ENCODE measurements around the gene RAB28.
"Not testable (repeated sequence)": the region's sequence is repeated elsewhere in the genome, so short reads cannot be mapped to it uniquely, and the experiment has no call there.

RAB28 gene

DNA sequence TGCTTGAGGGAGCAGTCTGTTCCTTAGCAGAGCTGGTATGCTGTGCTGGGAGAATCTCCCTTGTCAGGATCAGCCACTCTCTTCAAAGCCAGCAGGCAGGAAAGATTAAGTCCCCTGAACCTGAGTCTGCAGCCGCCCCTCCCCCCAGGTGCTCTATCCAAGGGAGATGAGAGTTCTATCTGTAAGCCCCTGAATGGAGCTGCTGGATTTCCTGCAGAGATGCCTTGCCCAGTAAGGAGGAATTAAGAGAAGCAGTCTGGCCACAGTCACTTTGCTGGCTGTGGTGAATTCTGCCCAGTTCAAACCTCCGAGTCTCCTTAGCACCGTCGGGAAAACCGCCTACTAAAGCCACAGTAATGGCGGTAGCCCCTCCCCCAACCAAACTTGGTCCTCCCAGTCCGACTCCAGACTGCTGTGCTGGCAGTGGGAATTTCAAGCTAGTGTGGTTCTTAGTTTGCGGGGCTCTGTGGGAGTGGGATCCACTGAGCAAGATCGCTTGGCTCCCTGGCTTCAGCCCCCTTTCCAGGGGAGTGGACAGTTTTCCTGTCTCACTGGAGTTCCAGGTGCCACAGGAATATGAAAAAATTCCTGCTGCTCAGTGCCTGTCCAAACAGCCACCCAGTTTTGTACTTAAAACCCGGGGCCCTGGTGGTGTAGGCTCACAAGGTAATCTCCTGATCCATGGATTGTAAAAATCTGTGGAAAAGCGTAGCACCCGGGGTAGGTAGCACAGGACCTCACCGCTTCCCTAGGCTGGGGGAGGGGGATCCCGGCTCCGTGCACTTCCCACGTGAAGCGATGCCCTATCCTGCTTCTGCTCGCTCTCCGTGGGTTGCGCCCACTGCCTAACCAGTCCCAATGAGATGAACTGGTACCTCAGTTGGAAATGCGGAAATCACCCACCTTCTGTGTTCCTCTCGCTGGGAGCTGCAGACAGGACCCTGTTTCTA is 38.0 kb downstream of the RAB28 start:
- no peak for DNase-seq

GRCh38 chr4:13441506-13441905 is 42.6 kb downstream of the RAB28 start:
- DNase-seq: no peak

GRCh38 chr4:13436962-13437361 is 47.2 kb downstream of the RAB28 start:
- no peak for DNase-seq

GRCh38 chr4:13432453-13432852 is 51.7 kb downstream of the RAB28 start:
- DNase-seq: no peak

- DNase-seq: no peak
These were observed 53.1 kb downstream of the RAB28 start for GRCh38 chr4:13430834-13431568.

- no peak for DNase-seq
These were observed 56.4 kb downstream of the RAB28 start for GRCh38 chr4:13427599-13428325.

DNA sequence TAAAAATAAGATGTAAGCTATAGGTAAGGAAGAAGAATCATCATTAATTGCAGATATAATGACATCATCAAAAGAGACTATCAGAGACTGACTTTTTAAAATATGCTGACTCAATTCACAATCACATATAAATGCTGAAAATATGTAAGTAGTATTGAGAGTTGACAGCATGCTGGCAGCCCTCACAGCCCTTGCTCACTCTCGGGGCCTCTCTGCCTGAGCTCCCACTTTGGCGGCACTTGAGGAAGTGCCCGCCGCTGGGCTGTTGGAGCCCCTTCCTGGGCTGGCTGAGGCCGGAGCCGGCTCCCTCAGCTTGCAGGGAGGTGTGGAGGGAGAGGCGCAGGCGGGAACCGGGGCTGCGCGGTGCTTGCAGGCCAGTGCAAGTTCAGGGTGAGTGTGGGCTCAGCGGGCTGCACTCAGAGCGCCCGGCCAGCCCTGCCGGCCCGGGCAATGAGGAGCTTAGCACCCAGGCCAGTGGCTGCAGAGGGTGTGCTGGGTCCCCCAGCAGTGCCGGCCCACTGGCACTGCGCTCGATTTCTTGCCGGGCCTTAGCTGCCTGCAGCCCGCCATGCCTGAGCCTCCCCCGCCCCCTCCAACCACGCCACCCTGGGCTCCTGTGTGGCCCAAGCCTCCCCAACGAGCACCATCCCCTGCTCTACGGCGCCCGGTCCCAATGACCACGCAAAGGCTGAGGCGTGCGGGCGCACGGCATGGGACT is 68.9 kb downstream of the RAB28 start:
- DNase-seq: no peak

DNA sequence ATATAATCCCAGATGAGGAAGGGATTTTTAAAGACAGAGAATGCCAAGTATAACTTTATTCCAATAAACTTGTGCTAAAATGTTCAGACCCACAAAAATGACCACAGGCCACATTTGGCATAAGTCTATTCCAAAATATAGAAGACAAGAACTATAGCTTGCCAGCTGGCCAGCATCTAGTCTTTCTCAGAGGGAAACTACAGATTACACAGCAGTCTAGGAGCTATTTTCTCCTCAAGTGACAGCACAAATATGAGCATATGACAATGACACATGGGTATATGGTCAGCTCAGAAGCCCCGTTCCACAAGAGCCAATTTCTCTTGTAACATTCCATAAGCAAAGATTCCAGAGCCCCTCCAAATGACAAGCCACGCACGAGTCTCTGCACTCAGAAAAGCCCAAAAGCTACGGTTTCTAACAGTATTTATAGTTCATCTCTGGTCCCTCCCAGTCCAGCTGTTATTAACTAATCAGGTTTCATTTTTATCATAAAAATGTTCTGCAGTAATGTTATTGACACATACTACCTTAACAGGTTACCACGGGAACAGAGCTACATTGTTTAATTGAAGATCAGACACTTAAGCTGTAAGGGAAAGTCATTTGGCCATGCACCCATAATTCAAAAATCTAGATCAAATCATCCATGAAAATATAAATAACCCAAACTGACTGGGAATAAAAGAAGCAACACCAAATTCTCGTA is 70.3 kb downstream of the RAB28 start:
- no peak for DNase-seq

DNA sequence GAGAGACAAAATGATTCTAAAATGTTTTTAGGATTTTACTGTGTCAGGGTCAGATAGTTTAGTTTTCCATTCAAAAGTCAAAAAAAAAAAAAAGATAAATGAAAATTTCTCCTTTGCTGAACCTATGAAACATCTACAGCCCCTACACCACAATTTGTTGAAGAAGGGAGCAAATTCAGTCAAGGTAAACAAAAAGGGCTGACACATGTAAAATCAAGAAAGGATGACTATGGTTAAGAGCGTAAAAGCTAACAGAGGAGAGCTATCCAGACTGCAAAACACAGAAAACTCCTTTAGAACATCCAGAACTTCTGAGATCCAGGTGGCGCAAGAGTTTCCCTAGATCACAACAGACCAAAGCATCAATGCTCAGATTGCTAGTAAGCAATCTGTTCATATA is 72.2 kb downstream of the RAB28 start:
- DNase-seq: no peak

- no peak for DNase-seq
These were observed 74.8 kb downstream of the RAB28 start for GRCh38 chr4:13409324-13409723.

DNA sequence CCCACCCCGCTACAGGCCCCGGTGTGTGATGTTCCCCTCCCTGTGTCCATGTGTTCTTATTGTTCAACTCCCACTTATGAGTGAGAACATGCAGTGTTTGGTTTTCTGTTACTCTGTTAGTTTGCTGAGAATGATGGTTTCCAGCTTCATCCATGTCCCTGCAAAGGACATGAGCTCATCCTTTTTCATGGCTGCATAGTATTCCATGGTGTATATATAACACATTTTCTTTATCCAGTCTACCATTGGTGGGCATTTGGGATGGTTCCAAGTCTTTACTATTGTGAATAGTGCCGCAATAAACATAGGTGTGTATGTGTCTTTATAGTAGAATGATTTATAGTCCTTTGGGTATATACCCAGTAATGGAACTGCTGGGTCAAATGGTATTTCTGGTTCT is 78.0 kb downstream of the RAB28 start:
- not testable (repeated sequence) for DNase-seq

- DNase-seq: no peak
These were observed 80.3 kb downstream of the RAB28 start for GRCh38 chr4:13403833-13404232.

GRCh38 chr4:13403326-13403725 is 80.8 kb downstream of the RAB28 start:
- no peak for DNase-seq

DNA sequence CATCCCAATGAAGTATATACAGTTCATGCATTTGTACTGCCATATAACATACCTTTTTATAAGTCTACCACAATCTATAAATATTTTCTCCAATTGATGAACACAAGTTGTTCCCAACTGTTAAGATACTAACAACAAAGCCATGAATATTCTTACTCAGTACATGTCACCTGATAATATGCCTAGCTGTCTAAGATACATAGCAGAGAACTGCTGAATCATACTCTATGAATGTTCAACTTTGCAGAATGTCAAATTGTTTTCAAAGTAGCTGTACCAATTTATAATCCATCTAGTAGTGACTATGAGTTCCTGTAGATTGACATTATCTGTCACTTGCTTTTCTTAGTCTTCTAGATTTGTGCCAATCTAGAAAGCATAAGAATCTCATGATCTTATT is 84.9 kb downstream of the RAB28 start:
- DNase-seq: no peak

DNA sequence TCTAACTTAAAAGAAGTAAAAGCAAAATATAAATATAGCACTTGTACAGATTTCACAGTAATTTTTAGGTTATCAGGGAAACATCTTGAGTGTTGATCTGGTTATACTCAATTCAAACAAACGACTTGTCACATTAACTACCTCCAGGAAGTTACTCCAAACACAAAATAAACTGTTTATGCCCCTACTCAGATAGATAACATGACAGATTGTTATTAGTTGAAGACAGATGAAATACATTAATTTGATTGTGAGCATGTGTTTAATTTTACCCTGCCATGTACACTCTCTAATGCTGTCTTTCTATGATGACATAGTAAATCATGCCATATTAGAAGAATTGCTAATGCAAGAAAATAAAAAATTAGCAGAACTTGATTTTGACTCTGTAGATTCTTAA is 88.0 kb downstream of the RAB28 start:
- DNase-seq: no peak

GRCh38 chr4:13389901-13390300 is 94.2 kb downstream of the RAB28 start:
- not testable (repeated sequence) for DNase-seq

DNA sequence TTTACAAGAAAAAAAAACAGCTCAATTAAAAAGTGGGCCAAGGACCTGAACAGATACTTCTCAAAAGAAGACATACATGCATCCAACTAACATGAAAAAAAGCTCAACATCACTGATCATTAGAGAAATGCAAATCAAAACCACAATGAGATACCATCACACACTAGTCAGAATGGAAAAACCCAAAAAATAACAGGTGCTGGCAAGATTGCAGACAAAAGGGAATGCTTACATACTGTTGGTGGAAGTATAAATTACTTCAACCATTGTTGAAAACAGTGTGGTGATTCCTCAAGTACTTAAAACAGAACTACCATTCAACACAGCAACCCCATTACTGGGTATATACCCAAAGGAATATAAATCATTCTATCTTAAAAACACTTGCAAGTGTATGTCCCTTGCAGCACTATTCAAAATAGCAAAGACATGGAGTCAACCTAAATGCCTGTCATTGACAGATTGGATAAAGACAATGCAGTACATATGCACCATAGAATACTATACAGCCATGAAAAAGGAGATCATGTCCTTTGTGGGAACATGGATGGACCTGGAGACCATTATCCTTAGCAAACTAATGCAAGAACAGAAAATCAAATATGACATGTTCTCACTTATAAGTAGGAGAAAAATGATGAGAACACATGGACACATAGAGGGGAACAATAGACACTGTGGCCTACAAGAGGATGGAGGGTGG is 97.6 kb downstream of the RAB28 start:
- DNase-seq: no peak

DNA sequence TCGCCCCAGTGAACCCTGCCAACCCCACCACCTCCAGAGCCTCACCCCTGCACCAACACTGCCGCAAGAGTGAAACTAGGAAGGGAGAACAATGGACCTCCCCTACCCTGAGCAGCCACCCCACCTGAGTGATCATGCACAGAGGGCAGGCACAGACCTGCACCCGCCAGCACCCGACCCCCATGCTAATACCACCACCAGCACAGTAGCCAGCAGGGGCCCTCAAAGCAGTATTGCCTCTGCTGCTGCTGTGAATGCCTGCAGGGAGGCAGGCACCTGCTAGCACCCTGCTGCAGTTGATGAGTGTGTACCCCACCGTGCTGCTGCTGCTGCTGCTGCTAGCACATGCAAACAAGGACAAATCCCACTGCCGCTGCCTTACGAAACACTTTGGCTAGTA is 100.1 kb downstream of the RAB28 start:
- no peak for DNase-seq

DNA sequence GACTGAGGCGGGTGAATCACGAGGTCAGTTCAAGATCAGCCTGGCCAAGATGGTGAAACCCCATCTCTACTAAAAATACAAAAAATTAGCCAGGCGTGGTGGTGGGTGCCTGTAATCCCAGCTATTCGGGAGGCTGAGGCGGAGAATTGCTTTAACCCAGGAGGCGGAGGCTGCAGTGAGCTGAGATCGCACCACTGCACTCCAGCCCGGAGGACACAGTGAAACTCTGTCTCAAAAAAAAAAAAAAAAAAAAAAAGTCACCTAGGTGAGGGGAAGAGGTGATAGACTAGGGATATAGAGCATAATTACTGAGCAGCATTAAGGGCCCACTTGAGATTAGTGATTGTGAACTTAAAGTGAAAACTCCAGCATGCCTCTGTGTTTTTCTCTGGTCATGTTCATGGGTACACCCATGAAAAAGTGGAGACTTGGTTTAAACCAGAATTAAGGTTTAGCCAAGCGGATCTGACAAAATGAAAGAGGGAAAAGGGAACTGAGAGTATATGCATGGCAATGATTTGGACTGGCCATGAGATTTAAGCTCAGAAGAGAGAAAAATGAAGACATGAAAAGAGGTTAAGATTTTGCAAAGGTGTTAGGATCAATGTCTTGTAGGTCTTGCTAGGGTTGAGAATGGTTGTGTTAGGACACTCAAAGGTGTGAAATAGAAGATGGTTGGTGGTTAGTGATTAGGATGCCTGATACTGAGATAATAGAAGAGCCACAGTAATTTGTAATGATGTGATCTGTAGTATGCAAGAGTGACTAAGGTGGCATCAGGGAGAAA is 105.0 kb downstream of the RAB28 start:
- no peak for DNase-seq

GRCh38 chr4:13371048-13371447 is 113.1 kb downstream of the RAB28 start:
- no peak for DNase-seq

- DNase-seq: no peak
These were observed 115.9 kb downstream of the RAB28 start for GRCh38 chr4:13368217-13368616.

Measured in SHP77 (cell line).